ENCODE data around the gene C3orf18.

C3orf18 gene

GRCh38 chr3:50577348-50577747, 9.8 kb upstream of the C3orf18 start:
- DNase-seq, result no peak

DNA sequence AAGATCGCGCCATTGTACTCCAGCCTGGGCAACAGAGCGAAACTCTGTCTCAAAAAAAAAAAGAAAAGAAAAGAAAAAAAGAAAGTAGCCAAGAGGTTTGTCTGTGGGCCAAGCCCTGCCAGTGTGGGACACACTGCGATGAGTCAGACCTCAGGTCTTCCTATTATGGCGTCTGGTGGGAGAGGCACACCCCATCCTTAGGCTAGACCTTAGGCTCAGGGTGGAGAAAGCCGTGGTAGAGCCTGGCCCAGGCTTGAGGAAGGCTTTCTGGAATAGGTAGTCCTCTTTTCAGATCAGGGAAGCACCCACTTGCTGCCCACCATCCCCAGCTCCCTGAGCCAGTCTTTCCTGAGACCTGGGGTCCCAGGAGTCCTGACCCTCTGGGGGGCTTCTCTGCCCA, 7.8 kb upstream of the C3orf18 start:
- DNase-seq, result no peak

DNA sequence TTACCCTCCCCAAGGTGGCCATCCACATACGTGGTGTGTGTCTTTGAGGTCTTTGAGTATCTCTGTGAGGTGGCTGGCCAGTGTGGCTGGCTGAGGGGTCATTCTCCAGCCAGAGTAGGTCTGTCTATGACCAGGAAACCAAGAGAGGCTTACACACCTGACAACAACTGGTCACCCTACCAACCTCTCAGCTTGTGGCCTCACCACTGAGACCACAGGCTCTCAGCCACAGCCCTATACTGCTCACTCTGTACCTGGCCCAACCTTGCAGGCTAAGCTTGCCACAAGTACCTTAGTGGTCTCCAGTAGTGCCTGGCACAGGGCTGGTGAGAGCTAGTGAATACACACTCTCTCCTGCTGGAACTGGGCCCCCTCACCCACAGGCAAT, 6.9 kb upstream of the C3orf18 start:
- DNase-seq, result no peak

DNA sequence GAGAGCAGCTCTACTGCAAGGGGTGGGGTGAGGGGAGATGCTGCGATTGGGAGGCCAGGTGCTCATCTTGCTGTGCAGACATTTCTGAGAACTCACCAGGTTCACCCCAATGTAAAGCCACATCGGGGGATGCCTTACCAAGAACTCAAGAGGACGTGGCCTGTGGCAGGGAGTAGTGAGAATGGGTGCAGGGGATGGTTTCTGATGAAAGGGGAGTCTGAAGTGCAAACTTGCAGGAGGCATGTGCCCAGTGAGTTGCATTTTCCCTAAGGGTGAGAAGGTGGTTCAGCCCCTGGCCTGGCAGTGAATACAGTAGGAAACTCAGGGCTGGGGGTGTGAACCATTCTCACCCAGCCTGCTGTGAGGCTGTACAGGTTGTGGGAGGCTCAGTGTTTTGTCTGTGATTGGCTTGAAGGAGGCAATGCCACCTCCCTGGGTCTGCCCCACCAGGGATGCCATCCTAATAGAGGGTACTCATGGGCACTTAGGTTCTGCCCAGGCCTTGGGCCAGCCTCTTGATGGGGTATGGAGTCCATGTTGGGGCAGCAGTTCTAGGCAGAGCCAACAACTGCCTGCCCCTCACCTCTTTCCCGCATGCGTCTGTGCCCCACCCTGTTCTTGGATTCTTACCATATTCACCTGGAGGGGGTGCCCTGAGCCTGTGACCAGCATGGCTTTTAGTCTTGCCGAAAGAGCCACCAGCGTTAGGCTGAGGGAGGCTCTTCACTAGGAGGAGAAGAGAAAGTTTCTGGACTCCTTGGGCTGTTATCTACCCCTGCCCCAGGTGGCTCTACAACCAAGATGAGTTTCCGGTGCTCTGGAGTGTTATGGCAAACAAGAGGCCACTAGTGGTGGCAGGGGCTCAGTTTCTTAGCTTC, 6.3 kb upstream of the C3orf18 start:
- DNase-seq, result no peak

GRCh38 chr3:50572801-50573371, 5.3 kb upstream of the C3orf18 start:
- no peak for DNase-seq

DNA sequence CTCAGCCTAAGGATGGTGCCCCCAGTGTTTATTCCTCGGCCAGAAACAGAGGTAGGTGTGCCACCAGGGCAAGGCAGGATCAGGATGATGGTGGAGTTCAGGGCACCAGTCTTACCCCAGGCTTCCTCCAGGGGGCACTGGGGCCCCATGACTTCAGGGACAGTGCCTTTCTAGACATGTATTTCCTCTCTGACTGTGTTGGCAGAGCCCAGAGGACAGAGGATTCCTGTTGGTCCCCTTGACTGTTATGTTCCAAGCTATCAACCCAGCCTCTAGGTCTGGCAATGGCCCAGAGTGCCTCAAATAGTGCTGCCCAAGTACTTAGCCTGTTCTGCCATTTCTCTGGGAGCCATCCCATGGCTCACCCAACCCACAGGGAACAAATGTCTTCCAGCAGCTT, 4.6 kb upstream of the C3orf18 start:
- DNase-seq, result peak; percentile 2

DNA sequence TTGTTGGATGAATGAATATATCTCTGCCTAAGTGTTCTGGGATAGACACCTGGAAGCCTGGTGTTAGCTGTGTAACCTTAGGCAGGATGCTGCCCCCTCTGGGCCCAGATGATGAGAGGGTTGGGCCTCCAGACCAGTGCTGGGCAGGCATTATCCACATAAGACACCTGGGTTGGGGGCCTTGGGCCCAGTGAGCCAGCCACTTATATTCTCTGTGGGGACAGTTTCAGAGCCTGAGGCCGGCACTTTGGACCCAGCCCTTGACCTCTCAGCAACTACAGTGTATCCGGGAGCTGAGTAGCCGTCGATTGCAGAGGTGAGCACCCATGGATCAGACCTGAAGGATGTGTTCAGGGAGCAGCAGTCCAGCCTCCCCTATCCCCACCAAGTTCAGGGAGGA, 3.9 kb upstream of the C3orf18 start:
- DNase-seq, result no peak

DNA sequence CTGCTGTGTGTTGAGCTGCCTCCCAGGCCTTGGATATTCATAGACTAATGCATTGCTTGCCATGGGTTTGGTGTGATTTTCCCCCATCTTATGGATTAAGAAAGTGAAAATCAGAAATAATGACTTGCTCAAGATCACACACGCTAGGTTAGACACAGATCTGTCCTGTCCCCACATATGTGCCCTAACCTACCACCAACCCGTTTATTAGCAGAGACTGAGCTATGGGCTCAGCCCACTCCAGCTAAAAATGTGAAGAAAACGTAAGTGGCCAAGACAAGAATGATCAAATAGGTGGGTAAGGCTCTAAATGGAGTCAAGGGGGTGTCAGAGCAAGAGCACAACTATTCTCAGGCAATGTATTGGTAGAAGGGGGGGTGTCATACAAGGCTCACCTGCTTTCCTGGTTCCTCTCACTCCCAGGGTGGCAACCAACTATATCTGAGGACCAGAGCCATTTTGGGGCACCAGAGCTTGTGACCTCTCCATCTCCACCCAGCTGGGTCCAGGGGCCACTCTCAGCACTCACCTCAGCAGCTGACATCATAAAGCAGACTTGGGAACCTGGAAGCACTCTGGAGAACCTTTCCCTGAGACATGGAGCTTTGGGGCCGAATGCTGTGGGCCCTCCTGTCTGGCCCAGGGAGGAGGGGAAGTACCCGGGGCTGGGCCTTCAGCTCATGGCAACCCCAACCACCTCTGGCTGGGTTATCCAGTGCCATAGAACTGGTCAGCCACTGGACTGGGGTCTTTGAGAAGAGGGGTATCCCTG, 3.1 kb upstream of the C3orf18 start:
- DNase-seq, result no peak

GRCh38 chr3:50568947-50569749, 1.6 kb upstream of the C3orf18 start, which contains the start of gene HEMK1:
TSS of gene HEMK1 (plus strand) at chr3:50569522. CDS start at chr3:50571105, 1,583 bp downstream.
- DNase-seq, result peak; percentile 60

DNA sequence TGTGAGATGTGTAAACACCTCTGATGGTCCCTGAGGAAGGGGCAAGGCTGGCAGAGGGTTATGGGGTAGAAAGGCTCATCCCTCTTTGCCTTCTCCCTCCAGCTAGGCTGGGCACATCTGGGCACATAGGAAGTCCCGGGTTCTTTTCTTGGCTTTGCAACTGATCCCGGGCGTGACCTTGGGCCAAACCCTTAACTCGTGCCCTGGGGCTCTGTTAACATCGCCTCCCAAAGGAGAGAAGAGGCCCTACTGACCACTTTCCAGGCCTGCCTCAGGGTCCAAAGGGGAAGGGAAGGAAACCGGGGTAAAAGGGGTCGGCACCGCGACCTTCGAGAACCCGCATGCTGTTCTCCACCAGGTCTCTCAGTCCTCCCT, 549 bp downstream of the C3orf18 start:
- DNase-seq, result no peak

- no peak for DNase-seq
These were observed 3.2 kb downstream of the C3orf18 start for GRCh38 chr3:50564321-50564720.

GRCh38 chr3:50563867-50564266, 3.7 kb downstream of the C3orf18 start:
- DNase-seq, result no peak

- no peak for DNase-seq
These were observed 4.7 kb downstream of the C3orf18 start for GRCh38 chr3:50562861-50563260.

DNA sequence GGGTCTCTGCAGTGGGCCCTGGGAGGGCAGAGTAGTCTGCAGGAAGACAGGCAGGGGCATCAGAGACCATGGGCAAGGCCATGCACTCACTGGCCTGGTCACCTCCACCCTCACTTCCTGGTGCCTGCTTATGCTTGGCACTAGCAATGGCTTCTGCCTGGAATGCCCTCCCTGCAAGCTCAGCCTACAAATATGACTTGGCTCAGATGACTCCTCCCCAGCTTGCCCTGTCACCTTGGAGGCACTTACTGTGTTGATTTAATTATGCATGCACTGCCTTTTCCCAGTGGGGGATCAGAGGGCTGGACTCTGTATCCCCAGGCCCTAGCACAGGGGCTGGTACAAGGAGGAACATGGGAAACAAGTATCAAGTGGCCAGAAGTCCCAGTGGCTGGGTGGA, 7.8 kb downstream of the C3orf18 start:
- no peak for DNase-seq

DNA sequence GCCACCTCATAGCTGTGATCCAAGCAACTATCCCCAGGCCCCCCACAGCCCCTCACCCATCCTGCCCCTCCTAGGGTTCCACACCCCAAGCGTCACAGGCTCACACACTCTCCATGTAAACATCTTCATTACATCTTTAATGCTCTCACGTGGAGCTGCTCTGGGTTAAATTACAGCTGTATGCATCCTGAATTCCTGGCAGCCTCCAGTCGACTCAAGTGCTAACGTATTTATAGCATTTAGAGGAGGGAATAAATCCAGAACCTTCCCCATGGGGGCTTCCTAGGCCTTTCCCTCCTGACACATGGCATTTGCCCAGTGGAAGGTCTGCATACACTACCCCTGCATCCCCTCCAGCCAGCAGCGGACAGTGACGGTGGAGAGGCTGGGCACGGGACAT, 9.6 kb downstream of the C3orf18 start:
- no peak for DNase-seq

GRCh38 chr3:50557106-50557505, 10.4 kb downstream of the C3orf18 start:
- DNase-seq, result no peak

- no peak for DNase-seq
These were observed 13.0 kb downstream of the C3orf18 start for GRCh38 chr3:50554553-50554952.

- no peak for DNase-seq
These were observed 14.9 kb downstream of the C3orf18 start for GRCh38 chr3:50552598-50552997.

- DNase-seq, result no peak
These were observed 15.7 kb downstream of the C3orf18 start for GRCh38 chr3:50551681-50552435.

DNA sequence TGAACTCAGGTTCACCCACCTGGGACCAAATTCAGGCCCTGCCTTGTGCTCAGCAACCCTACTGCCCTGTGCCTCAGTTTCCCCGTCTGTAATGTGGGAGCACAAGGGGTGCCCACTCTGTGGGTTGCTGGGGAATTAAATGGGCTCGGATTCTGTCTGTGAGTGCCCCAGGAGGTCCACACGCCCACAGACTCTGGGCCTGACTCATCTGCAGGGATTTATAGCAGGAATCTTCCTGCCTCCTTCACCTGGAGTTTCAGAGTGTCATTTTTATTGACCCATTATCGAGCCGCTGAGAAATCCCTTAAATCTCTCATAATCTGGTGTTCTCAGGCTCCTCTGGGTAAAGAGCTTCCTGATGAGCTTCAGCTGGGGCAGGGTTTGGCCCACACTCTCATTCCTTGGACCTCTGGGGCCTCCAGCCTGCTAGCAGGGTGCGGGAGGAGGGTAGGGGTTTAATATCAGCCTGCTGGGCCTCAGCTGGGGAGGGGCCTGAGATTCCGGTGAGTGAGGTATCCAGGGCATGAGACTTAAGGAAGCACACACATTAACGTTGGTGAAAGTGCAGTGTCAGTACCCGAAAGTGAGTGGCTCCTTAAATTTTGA, 16.4 kb downstream of the C3orf18 start:
- DNase-seq, result no peak

DNA sequence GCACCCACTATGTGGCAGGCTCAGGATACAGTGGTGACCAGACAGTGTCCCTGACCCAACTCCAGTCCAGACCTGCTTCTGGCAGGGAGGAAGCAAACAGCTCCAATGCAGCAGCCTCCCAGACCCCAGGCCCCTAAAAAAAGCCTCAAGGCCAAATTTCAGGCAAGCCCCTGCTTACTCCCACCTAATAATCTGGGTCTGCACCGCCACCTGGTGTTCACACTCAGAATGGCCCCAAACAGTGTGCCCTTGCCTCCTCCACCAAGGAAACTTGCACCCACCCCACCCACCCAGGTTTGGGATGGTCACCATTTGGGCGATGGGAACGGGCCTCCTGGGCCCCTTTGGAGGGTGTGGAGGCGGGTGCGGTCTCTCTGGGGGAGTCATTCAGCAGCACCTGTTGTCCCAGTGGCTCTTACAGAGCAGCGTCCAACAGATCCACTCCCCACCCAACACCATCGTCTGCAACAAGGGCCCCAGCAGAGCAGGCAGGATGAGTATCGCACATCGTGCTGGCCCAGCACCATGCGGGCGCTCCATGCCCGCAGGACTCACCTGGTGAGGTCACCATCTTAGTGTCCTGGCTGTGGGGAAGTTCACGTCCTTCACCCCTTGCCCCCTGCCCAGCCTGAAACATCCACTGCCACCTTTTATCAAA, 17.3 kb downstream of the C3orf18 start:
- no peak for DNase-seq
